Activated T-cell treated with anti-CD3 and anti-CD28 coated beads, Interleukin-2, amount 50 U/mL, for 1 hour (primary cell): Measurements from ENCODE around the gene MVB12A.

Experiments
- DNase-seq: peaks from one replicate; pipeline ENCODE4 v3.0.0-alpha.2; 2020

The MVB12A gene

GRCh38 chr19:17419621-17420474 is at the start of gene MVB12A:
TSS of gene MVB12A (plus strand) at chr19:17420047. CDS start at chr19:17420136, 89 bp downstream.
- DNase-seq: peak; percentile 94

GRCh38 chr19:17376935-17377600 is 42.8 kb upstream of the MVB12A start, which contains the start of gene PLVAP:
TSS of gene PLVAP (minus strand) at chr19:17377342. CDS start at chr19:17377288, 54 bp downstream.
- DNase-seq: no peak

- DNase-seq: no peak
Measured at GRCh38 chr19:17378271-17378670, 41.6 kb upstream of the MVB12A start.

GRCh38 chr19:17379221-17379631 is 40.6 kb upstream of the MVB12A start:
- DNase-seq: no peak

GRCh38 chr19:17380426-17381138 is 39.3 kb upstream of the MVB12A start:
- DNase-seq: no peak

- peak; percentile 72 for DNase-seq
Measured at GRCh38 chr19:17385878-17386611, 33.8 kb upstream of the MVB12A start.

- DNase-seq: no peak
Measured at GRCh38 chr19:17389288-17389687, 30.6 kb upstream of the MVB12A start.

GRCh38 chr19:17389957-17390664 is 29.7 kb upstream of the MVB12A start:
- no peak for DNase-seq

- peak; percentile 90 for DNase-seq
Measured at GRCh38 chr19:17390665-17391370, 29.0 kb upstream of the MVB12A start.

- DNase-seq: no peak
Measured at GRCh38 chr19:17391371-17392151, 28.3 kb upstream of the MVB12A start.

- DNase-seq: no peak
Measured at GRCh38 chr19:17393002-17393401, 26.8 kb upstream of the MVB12A start.

- no peak for DNase-seq
Measured at GRCh38 chr19:17393914-17394313, 25.9 kb upstream of the MVB12A start, which contains the start of gene CCDC194. TSS of gene CCDC194 (minus strand) at chr19:17394196. CDS start at chr19:17394158, 38 bp downstream.

- DNase-seq: peak; percentile 50
Measured at GRCh38 chr19:17394891-17395415, 24.9 kb upstream of the MVB12A start.

GRCh38 chr19:17398902-17399527 is 20.8 kb upstream of the MVB12A start:
- no peak for DNase-seq

- DNase-seq: no peak
Measured at GRCh38 chr19:17401628-17402027, 18.2 kb upstream of the MVB12A start.

- peak; percentile 53 for DNase-seq
Measured at GRCh38 chr19:17402982-17403855, 16.6 kb upstream of the MVB12A start.

GRCh38 chr19:17404015-17404414 is 15.8 kb upstream of the MVB12A start:
- no peak for DNase-seq

- no peak for DNase-seq
Measured at GRCh38 chr19:17404621-17405249, 15.1 kb upstream of the MVB12A start.
